BLaER1 (cell line): Measurements from ENCODE around the gene SLC4A3.
"Not testable (repeated sequence)": the region's sequence is repeated elsewhere in the genome, so short reads cannot be mapped to it uniquely, and the experiment has no call there.

Experiments used
- H3K27ac ChIP-seq: shearing (Covaris generic); formaldehyde crosslinking; 2 replicates; pipeline ENCODE4 v1.8.1; 2022
- H3K27me3 ChIP-seq: shearing (Covaris generic); formaldehyde crosslinking; 2 replicates; pipeline ENCODE4 v1.8.1; 2022
- H3K36me3 ChIP-seq: shearing (Covaris generic); formaldehyde crosslinking; 2 replicates; pipeline ENCODE4 v1.8.1; 2022
- H3K4me1 ChIP-seq: shearing (Covaris generic); formaldehyde crosslinking; 2 replicates; pipeline ENCODE4 v1.8.1; 2022
- H3K4me2 ChIP-seq: shearing (Covaris generic); formaldehyde crosslinking; 2 replicates; pipeline ENCODE4 v1.8.1; 2022
- H3K4me3 ChIP-seq: shearing (Covaris generic); formaldehyde crosslinking; 2 replicates; pipeline ENCODE4 v1.8.1; 2022
- H3K9ac ChIP-seq: shearing (Covaris generic); formaldehyde crosslinking; 2 replicates; pipeline ENCODE4 v1.8.1; 2022
- H3K9me3 ChIP-seq: shearing (Covaris generic); formaldehyde crosslinking; 2 replicates; pipeline ENCODE4 v1.8.1; 2022
- H4K20me1 ChIP-seq: shearing (Covaris generic); formaldehyde crosslinking; 2 replicates; pipeline ENCODE4 v1.8.1; 2022
- Cebpa-rat ChIP-seq: shearing (Covaris generic); IDR thresholded peaks from 2 replicates; pipeline ENCODE4 v1.8.1; 2022

Gene SLC4A3

GRCh38 chr2:219645631-219646527, 18.4 kb downstream of the SLC4A3 start:
- no peak overlapping the region for H3K4me3 ChIP-seq
- peaks cover 28% of the 10 kb centered on the region for H3K4me1 ChIP-seq
- no peak for TF ChIP-seq Cebpa-rat
- no peaks in the 10 kb centered on the region for H3K36me3 ChIP-seq
- no peak overlapping the region for H3K9ac ChIP-seq
- H3K27ac ChIP-seq = no peak overlapping the region
- H3K9me3 ChIP-seq = no peaks in the 10 kb centered on the region
- no peak overlapping the region for H3K4me2 ChIP-seq
- H4K20me1 ChIP-seq = no peaks in the 10 kb centered on the region
- H3K27me3 ChIP-seq = no peaks in the 10 kb centered on the region

DNA sequence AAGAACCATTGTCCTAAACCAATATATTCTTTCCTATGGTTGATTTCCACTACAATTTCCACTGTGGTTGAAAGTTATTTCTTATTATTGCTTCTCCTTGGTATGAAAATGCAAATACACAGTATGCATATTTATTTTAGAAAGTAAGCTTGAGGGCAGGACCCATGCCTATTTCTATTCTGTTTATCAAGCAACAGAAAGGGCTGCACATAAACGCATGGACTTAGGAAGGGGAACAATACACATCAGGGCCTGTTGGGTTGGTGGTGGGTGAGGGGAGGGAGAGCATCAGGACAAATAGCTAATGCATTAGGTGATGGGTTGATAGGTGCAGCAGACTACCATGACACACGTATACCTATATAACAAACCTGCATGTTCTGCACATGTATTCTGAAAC, 20.7 kb downstream of the SLC4A3 start:
- H3K36me3 ChIP-seq = no peaks in the 10 kb centered on the region
- no peak for TF ChIP-seq Cebpa-rat
- peaks cover 5% of the 10 kb centered on the region; the same call in 1 of the 2 replicates for H3K9me3 ChIP-seq
- peaks cover 14% of the 10 kb centered on the region for H3K4me1 ChIP-seq
- H3K4me3 ChIP-seq = no peak overlapping the region
- H3K27ac ChIP-seq = no peak overlapping the region
- H3K9ac ChIP-seq = no peak overlapping the region
- H4K20me1 ChIP-seq = no peaks in the 10 kb centered on the region
- H3K4me2 ChIP-seq = no peak overlapping the region
- H3K27me3 ChIP-seq = no peaks in the 10 kb centered on the region

GRCh38 chr2:219648963-219649362, 21.5 kb downstream of the SLC4A3 start:
- Histone ChIP-seq H3K36me3 (no peaks in the 10 kb centered on the region), H3K4me3 (no peak overlapping the region), H3K4me2 (no peak overlapping the region), H3K27ac (no peak overlapping the region), H4K20me1 (no peaks in the 10 kb centered on the region), H3K9ac (no peak overlapping the region), H3K9me3 (peaks cover 5% of the 10 kb centered on the region; the same call in 1 of the 2 replicates), H3K4me1 (peaks cover 11% of the 10 kb centered on the region), H3K27me3 (no peaks in the 10 kb centered on the region)
- no peak for TF ChIP-seq Cebpa-rat

DNA sequence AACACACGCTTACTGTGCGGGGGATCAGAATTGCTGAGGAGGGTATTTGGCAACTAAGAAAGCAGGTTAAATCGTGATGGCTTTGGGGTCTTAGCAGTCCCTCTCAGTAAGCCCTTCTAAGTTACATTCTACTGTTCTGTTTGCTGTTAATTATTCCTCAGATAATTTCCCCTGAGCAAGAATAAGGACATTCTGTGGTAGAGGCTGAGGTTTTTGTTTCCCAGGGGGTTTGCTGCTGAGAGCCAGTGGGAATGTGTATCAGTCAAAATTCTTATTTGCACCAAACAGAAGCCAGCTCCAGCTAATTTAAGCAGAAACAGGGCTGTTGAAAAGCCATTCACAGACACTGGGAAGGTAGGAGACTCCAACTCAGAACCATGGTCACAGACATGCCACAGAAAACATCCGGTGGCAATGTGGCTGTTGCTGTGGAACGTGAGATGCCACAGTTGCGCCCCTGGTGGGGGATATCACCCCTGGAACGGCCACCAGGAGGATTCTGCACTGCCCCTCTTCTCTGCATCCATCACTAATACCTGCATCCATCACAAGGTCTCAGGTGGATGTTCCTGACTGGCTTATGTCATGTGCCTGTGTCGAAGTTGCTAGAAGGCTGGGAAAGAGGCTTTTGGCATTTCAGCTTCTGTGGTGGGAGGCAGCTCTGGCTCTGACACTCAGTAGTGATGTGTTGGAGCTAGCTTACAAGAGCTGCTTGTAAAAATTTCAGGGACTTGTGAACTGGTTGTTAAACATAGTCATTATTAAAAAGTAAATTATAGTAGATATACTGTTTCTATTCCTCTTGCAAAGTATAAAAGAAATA, 23.2 kb downstream of the SLC4A3 start:
- no peak for TF ChIP-seq Cebpa-rat

GRCh38 chr2:219651656-219652055, 24.2 kb downstream of the SLC4A3 start:
- H3K9ac ChIP-seq, H3K4me3 ChIP-seq, H4K20me1 ChIP-seq, H3K27me3 ChIP-seq, H3K4me2 ChIP-seq, H3K9me3 ChIP-seq, H3K27ac ChIP-seq, H3K36me3 ChIP-seq: not testable (repeated sequence)
- H3K4me1 ChIP-seq = peaks cover 11% of the 10 kb centered on the region

More for the DNA sequence above, 23.2 kb downstream of the SLC4A3 start:
- Histone ChIP-seq H3K4me1 (peaks cover 11% of the 10 kb centered on the region), H4K20me1 (no peaks in the 10 kb centered on the region), H3K9me3 (peaks cover 5% of the 10 kb centered on the region; the same call in 1 of the 2 replicates), H3K4me2 (peak overlapping the region; percentile 71), H3K36me3 (no peaks in the 10 kb centered on the region), H3K4me3 (no peak overlapping the region), H3K27me3 (no peaks in the 10 kb centered on the region), H3K9ac (no peak overlapping the region), H3K27ac (no peak overlapping the region)

DNA sequence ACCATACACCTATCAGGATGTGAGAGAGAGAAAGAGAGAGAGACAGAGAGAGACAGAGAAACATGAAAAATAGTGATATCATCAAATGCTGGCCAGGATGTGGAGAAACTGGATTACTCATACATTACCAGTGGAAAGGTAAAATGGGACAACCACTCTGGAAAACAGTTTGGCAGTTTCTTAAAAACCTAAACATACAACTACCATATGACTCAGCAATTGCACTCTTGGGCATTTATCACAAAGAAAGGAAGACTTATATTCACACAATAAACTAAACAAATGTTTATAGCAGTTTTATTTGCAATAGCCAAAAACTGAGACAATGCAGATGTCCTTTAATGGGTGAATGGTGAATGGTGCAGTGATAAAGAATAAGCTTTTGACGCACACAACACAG, 29.1 kb downstream of the SLC4A3 start:
- Histone ChIP-seq H3K4me3 (no peak overlapping the region), H3K4me2 (no peak overlapping the region), H3K9me3 (peaks cover 20% of the 10 kb centered on the region), H3K27ac (no peak overlapping the region), H3K9ac (no peak overlapping the region), H3K4me1 (no peaks in the 10 kb centered on the region), H4K20me1 (no peaks in the 10 kb centered on the region), H3K36me3 (no peaks in the 10 kb centered on the region), H3K27me3 (no peaks in the 10 kb centered on the region)
- TF ChIP-seq Cebpa-rat = no peak

- Histone ChIP-seq H4K20me1 (no peaks in the 10 kb centered on the region), H3K4me1 (no peaks in the 10 kb centered on the region), H3K9me3 (peaks cover 27% of the 10 kb centered on the region), H3K36me3 (no peaks in the 10 kb centered on the region), H3K4me2 (no peak overlapping the region), H3K27me3 (no peaks in the 10 kb centered on the region), H3K9ac (no peak overlapping the region), H3K27ac (no peak overlapping the region), H3K4me3 (no peak overlapping the region)
- TF ChIP-seq Cebpa-rat = no peak
These were observed 30.9 kb downstream of the SLC4A3 start for GRCh38 chr2:219658196-219658846.

DNA sequence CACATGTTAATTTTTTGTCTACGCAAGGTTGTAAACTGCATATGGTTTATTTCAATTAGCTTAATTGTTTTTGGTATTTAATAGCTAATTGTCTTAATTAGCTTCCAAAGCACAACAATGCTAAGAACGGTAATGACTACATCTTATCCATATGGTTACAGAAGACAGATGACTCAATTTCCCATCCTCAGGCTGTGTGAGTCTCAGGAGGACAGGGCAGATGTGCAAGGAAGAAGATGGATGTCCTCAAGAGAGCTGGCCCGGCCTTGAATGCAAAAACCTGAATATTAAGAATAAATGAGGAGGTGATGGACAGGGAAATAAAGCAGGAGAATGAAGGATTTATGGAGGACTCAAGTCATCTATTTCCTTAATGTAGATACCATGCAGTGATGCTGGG, 31.4 kb downstream of the SLC4A3 start:
- no peak overlapping the region for H3K27ac ChIP-seq
- H3K4me3 ChIP-seq = no peak overlapping the region
- no peaks in the 10 kb centered on the region for H4K20me1 ChIP-seq
- H3K4me2 ChIP-seq = no peak overlapping the region
- H3K36me3 ChIP-seq = no peaks in the 10 kb centered on the region
- H3K4me1 ChIP-seq = no peaks in the 10 kb centered on the region
- TF ChIP-seq Cebpa-rat = no peak
- H3K9ac ChIP-seq = no peak overlapping the region
- H3K27me3 ChIP-seq = no peaks in the 10 kb centered on the region
- H3K9me3 ChIP-seq = peaks cover 28% of the 10 kb centered on the region

GRCh38 chr2:219661197-219661954, 33.9 kb downstream of the SLC4A3 start:
- no peak overlapping the region for H3K9ac ChIP-seq
- H3K9me3 ChIP-seq = peaks cover 28% of the 10 kb centered on the region
- H3K27ac ChIP-seq = no peak overlapping the region

More at GRCh38 chr2:219661197-219661954, 33.9 kb downstream of the SLC4A3 start:
- Histone ChIP-seq H3K4me3 (no peak overlapping the region), H3K4me1 (no peaks in the 10 kb centered on the region), H4K20me1 (no peaks in the 10 kb centered on the region), H3K27me3 (no peaks in the 10 kb centered on the region), H3K4me2 (no peak overlapping the region), H3K36me3 (no peaks in the 10 kb centered on the region)
- TF ChIP-seq Cebpa-rat = no peak
